NCI-H460 (cell line): ENCODE measurements around the gene NDUFS6. TPM values are rescaled to one million over a fixed set of nuclear protein-coding genes. Genes with fewer than 3 reads are reported as not detected.

Source experiments
- DNase-seq: peaks from one replicate; pipeline ENCODE4 v3.0.0-alpha.2; 2016; ENCODE audit warnings: low read depth; ENCODE audit errors: extremely low read depth
- polyA plus RNA-seq: library from polyadenylated mRNA; depleted of rRNA; stranded (reverse); fragments of >200 nt; gene quantifications from 2 replicates; pipeline ENCODE4 v1.2.3, GENCODE V29; 2014; cell fraction: nucleus; rRNA removed
- total RNA-seq: library from RNA; depleted of rRNA; stranded (reverse); fragments of >200 nt; shearing (Covaris generic); gene quantifications from 2 replicates; pipeline ENCODE4 v1.2.3, GENCODE V29; 2014; rRNA removed

The NDUFS6 gene
- 57.2 and 70.7 TPM in 2 replicates for total RNA-seq
- 39.7 and 49.8 TPM in 2 replicates for polyA plus RNA-seq

DNA sequence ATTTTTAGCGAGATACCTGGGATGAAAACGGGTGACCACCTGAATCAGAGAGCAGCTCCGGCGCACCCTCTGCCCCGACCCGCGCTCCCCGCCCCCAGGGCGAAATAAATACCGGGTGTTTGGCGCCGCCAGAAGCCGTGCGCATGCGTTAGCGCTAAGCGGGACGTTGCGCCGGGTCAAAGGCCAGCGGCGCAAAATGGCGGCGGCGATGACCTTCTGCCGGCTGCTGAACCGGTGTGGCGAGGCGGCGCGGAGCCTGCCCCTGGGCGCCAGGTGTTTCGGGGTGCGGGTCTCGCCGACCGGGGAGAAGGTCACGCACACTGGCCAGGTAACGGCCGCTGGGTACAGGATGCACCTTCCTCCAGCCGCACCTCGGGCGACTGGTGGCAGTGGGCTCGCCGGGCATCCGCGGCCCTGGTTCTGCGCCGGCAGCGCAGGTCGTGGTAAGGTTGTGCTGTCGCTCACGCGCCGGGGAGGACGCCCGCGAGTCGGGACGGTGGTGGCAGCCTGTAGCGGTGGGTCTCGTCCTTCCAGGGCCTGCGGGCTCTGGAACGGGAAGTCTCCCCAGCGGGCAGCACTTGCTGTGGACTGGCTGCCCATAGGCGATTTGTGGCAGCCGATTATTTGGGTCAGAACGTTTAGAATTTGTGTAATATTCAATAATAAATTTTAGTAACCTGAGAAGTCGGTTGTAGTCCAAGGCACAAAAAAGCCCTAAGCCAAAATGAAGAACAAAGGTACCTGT, at the start of gene NDUFS6:
Gene NDUFS6 (plus strand): TSS at position 186 of the 745 bp plus-strand sequence. CDS start 11 bp downstream, at position 197.
- peak; percentile 66 for DNase-seq

DNA sequence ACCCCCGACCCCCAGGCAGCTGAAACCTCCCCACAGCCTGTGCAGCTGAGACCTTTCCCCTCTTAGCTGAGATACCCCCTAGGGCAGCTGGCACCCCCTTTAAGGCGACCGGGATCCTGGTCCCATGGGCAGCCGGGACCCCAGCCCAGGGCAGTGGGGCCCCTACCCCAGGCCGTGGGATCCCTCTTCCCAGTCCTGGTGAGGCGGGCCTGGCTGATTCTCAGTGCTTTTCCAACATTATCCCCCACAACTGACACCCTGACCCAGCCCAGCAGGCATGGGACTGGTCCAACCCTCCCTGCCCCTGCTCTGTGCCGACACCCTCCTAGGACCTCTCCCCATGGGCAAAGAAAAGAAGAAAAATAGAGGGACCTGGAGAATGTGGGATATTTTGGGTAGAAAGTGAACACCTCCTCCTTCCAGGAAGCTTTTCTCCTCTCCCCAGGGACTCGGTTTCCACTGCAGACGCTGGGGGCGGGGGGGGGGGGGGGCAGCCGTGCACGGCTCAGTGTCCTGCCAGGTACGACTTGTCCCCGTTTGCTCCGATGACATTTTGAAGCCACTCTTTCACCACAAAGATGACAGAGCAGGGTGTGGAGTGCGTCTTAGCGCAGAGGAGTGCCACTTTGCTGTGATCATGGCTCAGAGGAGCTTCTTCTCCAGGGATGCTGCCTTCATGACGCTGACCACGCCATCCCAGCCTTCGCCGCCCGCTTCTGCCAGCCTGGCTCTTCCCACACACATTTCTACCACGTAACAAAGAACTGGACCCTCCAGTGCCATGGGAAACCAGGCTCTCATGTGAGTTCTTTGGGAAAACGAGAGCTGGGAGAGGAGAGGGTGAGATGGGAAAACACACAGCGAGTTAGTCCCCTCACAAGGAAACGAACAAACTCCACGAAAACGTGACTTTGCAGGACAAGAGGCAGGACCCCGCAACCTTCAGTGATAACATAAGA, 49.1 kb upstream of the NDUFS6 start:
- DNase-seq: no peak

DNA sequence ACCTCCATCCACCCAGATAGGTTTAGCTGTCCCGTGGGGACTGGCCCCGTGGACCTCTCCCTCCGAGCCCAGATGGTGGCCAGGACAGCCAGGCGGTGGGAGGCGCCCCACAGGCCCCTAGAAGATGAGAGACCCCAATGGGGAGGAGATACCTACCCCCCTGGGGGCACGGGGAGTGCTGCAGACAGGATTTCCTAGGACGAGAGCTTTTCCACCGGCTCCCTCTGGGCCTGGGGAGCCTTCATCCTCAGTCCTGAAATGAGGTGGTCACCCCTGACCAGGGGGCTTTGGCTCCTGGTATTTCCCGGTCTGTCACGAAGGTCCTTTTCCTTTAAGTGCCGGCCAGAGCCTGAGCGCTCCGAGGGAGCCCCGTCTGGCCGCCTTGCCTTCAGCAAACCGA, 48.3 kb upstream of the NDUFS6 start:
- no peak for DNase-seq

DNA sequence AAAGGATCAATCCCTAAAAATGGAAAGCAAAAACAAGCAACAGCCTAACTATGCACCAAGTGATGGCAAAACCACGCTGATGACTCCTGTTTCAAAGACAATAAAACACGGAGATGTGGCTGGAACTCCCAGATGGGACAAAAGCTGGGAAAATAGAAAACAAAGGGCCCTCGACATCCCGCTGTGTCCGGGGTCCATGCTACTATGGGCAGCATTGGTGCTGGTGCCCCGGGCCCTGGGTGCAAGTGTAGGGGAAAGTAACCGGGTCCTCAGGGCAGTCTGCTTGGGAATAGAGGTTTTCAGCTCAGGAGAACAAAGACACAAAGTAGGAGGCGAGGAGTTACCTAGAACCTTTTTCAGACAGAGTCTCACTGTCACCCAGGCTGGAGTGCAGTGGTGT, 47.7 kb upstream of the NDUFS6 start:
- no peak for DNase-seq

DNA sequence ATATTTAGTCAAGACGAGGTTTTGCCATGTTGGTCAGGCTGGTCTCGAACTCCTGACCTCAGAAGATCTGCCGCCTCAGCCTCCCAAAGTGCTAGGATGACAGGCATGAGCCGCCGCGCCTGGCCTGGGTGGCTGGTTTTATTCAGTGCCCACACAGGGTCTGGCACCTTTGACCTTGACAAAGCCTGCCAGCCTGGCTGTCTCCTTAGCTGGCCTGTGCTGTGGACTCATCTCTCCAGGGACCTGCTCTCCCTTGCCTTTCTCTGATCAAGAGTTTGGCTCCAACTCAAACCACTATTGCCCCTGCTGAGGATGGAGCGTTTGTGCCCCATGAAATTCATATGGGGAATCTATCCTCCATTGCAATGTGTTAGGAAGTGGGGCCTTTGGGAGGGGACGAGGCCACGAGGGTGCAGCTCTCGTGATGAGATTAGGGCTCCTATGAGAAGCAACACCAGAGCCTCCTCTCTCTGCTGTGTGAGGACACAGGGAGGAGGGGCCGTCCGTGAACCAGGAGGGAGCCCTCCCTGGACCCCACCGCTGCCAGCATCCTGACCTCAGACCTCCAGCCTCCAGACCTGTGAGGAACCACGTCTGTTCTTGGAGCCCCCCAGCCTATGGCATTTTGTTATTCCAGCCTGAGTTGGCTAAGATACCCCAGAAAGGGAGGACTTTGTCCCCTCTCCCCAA, 46.5 kb upstream of the NDUFS6 start:
- DNase-seq: no peak

DNA sequence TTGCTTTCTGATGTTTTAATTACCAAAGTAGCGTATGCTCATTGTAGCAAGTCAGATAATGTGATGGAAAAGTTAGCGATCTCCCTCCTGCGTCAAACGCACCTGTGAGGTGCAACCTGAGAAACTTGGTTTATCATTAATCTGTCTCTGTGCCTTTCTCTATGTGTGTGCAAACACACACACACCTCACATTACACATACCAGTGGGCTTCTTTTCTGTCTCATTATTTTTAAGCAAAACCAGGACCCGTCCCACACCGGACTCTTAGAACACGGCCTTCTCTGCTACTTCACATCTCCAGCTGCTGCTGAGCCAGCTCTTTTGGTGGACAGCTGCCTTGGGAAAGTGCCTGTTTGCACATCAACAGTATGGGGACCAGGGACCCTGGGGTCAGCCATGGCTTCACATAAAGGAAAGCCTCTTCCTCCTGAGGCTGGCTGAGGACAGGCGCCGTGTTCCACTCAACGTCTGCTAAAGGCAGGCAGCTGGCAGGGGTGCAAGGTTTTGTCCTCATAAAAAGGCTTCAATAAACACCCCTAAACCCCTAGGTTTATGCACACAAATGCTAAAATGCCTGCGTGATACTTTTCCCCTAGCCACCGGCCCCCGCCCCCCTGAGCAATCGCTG, 45.8 kb upstream of the NDUFS6 start:
- DNase-seq: no peak

DNA sequence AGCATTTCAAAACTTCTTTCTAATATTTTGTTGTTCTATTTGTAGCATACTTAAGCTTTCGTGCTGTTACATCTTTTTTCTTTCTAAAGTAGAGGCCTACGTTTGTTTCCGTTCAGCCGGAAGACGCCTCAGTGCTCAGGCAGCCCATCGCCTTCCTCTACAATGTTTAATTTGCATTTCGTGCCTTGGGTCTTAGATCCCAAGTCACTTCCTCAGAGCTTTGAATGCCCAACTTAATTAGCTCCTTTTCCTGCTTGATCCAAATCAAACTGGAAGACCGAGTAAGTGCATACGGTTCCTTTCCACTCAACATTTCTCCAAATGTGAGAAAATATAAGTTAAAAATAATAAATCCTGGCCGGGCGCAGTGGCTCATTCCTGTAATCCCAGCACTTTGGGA, 44.7 kb upstream of the NDUFS6 start:
- no peak for DNase-seq

DNA sequence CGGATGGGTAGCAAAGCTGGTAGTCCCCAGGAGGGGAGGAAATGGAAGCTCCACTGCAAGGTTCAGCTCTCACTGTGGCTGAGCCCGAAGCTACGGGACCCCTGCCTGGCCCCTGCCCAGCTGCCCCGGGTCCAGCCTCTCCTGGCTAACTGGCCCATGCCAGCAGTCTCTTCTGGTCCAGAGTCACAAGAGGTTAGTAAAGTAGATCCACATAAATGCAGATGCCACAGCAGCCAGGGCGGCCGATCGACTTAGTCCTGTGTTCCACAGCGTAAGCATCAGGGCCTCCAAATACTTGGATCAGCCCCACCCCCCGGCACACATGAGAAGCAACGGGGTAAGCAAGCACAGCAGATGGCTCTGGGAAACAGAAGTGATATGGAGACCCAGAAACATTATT, 43.7 kb upstream of the NDUFS6 start:
- no peak for DNase-seq

DNA sequence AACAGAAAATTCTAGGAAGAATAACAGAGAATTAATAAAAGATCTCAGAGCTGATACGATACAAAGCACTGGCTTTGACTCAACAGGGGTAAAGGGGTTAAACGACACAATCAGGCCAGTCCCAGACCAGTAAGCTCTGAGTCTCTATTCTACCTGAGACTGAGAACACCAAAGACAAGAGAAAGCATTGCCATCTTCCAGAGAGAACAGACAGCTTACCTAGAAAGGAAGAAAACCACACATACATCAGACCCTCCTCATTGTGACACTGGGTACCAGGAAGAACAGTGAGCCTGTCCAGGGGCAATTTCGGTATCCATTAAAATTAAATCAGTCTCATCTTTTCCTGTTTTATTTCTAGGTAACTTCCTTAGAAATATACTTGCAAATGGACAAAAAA, 42.6 kb upstream of the NDUFS6 start:
- DNase-seq: no peak

DNA sequence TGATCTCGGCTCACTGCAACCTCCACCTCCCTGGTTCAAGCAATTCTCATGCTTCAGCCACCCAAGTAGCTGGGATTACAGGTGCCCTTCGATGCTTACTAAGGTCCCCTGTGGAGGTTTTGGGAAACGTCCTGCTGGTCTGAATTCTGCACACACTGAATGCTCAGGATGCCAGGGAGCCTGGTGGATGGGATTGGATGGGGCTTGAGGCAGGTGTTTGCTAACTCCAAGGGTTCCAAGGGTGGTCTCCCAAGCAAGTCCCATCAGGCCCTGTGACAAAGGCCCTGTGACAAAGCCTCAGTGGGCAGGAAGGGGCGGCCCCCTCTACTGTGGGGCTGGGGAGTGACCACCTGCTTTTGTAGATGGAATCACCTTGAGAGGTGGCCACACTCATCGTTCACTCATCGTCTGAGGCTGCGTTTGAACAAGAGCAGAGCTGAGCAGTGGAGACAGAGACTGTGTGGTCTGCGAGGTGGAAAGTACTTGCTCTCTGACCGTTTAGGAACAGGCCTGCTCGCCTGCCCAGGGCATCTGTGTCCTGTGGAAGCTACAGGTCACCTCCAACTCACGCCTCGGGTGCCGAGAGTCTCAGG, 41.7 kb upstream of the NDUFS6 start:
- DNase-seq: no peak

DNA sequence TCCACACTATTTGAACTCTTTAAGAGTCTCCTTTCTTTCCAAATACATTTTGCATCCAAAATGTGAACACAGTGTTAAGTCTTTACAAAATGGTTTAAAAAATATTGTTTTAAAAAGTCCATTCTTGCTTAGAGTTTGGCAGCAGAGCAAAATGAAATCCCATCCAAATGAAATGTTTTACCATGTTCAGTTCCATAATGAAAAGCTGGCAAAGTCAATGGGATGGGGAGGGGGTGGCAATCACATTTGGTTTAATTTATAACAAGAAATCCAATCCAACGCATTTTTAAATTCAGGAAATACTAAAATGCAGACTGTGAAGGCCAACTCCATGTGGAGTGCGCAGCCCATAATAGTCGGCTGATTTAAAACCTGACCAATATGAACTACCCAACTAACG, 41.0 kb upstream of the NDUFS6 start:
- no peak for DNase-seq

DNA sequence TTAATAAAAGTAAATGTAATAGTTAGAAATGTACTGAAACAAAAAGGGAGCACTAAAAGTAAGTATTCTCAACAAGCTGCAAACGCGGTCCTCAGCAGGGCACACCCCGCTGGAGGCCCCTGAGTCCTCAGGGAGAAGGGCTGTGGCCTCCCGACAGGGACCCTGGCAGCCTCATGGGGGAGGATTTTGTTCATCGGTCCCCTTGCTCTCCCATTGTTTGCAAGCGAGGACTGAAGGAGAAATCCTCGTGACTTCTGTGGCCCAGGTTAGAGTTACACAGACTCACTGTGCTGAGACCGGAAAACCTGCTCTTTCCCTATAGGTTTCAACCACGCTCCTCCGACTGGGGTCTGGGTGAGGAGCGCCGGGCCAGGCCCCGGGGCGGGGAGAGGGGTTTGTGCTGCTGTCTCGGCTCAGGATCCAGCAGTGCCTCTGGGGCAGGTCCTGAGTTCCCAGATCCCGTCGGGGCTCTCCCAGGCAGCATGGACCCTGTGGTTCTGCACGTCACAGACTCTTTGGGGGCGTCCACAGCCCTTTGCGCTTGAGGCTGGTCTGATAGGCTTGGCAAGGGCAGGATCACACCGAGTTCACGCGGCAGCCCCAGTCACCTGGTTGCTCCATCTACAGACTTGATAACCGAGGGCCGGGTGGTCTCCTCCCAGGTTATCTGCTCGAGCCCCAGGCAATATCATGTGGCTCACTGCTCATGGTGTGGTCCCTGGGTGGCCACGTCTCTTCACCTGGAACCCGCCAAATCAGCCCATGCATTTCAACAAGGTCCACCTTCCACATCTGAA, 40.4 kb upstream of the NDUFS6 start:
- DNase-seq: no peak

DNA sequence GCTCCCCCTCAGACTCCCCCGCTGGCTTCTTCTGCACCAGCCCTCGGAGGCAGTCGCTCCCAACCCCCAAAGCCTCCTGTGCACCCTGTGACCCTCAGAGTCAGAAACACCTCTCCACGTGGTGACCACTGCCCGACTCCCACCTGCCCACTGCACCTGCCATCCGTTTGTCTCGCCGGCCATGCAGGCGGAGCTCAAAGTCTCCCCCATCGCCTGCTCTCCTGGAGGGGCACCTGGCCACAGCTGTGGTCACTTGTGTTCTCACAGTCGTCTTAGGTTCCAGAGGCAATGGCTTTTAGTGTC, 39.8 kb upstream of the NDUFS6 start:
- no peak for DNase-seq

DNA sequence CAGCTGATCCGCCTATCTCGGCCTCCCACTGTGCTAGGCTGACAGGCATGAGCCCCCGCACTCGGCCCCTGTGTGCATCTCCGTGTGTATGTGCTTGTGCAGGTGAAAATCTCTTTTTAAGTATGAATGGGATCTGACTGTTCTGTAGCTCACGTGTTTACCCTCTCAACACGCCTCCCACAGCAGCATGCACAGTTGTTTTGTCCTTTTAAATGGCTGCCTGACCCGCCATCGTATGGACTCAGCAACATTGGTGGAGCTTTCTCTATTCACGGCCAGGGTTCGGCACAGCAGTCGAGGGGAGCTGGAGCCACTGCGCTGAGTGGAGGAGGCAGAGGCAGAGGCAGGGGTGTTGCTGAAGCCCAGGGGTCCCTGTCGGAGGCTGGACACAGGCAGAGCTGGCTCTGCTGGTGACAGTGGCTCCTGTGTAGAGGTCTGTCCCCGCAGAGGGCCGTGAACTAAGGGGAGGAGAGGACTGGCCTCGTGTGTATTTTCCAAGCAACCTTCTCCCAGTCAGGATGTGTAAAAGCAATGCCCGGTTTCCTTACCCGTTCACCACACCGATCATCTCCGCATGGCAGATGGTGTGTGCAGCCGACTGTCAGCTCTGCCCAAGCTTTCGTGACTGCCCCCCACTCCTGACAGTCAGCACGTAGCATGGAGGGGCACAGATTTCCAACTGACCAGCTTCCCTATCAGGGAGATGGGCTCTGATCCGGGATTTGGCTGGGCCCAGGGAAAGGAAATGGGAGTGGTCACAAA, 38.9 kb upstream of the NDUFS6 start:
- no peak for DNase-seq

DNA sequence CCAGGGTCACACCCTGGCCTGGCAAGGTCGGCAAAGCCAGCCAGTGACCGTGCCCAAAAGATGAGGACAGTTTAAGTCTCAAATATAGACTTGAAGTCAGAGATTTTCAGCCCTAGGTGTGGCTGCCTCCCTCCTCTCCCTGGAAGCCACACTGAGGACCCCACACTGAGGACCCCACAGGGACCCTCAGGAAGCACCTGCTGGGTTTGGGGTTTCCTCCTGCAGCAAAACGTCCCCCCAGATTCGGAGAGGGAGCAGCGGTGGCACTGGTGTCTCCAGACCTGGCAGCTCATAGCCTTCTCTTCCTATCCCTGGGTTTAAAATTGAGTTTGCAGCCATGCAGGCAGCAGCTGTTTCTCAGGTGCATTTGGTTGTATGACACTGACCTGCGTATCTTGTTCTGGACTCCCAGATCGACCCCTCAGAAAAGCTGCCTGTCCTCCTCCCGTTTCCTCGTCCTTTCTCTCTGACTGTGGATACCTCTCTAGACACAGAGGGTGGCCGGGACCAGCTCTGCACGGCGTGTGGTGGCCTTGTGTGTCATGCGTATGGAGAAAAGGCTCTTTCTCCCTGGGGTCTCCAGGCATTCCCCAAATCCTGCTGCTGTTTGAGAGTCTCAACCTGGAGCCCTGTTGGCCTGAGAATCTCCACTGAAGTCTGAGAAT, 38.2 kb upstream of the NDUFS6 start:
- no peak for DNase-seq

DNA sequence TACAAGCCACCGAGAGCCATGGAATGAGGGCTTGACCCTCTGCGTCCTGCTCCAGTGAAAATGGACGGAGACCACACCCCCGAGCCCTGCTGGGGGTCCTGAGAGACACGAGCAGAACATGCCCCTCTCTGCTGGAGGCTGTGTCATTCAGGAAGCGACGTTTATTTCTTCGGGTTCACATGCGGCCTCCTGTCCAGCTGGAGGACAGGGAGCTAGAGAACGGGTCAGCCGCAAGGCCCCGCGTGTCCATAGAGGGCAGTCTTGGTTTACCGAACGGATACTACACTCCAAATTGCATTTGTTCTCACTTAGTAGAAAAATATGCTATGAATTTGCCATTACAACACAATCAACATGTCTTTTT, 37.7 kb upstream of the NDUFS6 start:
- peak; percentile 50 for DNase-seq

DNA sequence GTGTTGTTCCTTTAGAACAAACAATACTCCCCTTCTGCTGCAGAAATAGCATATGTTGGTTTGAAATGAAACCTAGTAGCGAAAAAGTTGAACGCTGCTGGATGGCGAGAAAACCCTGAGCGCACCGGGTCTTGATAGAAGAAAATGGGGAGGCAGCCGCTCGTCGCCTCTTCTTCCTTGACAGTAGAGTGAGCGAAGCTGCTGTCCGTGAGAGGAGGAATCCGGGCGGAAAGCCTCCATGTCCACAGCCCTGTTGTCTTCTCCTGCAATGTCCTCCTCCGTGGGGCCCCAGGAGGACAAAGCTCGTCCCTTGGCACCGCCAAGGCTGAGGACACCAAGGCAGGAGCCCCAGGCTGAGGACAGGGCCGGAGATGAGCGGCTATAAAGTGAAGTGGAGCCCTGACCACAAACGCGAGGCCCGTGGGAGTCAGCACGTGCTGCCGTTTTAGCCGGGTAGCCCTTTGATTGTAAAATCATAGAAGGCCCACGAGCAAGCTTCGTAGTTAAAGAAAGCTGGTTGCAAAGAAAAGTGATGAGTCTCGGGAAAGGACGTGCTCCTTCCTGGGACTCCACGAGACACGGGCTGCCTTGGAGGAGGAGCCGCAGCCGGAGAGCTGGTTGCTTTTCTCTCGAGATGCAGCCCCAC, 37.1 kb upstream of the NDUFS6 start:
- DNase-seq: no peak

DNA sequence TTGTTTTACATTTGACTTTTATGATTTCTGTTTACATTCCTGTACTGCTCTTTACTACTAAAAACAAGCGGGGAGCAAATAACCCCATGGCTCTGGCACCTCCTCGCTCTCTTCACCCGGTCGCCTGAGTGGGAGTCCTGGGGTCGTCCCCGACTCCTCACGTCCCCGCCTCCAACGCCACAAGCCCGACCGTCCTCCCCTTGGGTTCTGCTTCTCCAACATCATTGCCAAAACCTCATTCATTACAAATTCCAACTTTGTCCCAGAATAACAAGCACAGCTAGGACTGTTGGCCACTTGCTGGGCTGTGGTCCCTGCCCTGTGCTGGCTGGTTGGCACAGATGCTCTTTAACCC, 36.6 kb upstream of the NDUFS6 start:
- DNase-seq: no peak
